SJSA1 (cell line): ENCODE results near the gene RMND1. TPM values are rescaled to one million over a fixed set of nuclear protein-coding genes. Genes with fewer than 3 reads are reported as not detected.

ENCODE experiments used
- DNase-seq, 2 experiments: peaks; one replicate each; pipeline ENCODE4 v3.0.0-alpha.2; 2015 to 2020; ENCODE audit warnings: low spot score in 2 of 2, low read depth in 1 of 2
- H3K27ac ChIP-seq: fragments of 250-450 bp; sonication (Bioruptor Pico); 2 replicates; pipeline ENCODE4 v1.5.1; 2020; ENCODE audit warnings: mild to moderate bottlenecking, moderate library complexity
- H3K27me3 ChIP-seq: fragments of 250-450 bp; sonication (Bioruptor Pico); replicated peaks from 2 replicates; pipeline ENCODE4 v1.5.1; 2020; ENCODE audit warnings: mild to moderate bottlenecking, moderate library complexity
- H3K36me3 ChIP-seq: fragments of 250-450 bp; sonication (Bioruptor Pico); 2 replicates; pipeline ENCODE4 v1.5.1; 2020; ENCODE audit warnings: mild to moderate bottlenecking
- H3K4me1 ChIP-seq: fragments of 250-450 bp; sonication (Bioruptor Pico); replicated peaks from 2 replicates; pipeline ENCODE4 v1.6.1; 2021; ENCODE audit warnings: mild to moderate bottlenecking
- H3K4me3 ChIP-seq: fragments of 250-450 bp; sonication (Bioruptor Pico); 2 replicates; pipeline ENCODE4 v1.5.1; 2020; ENCODE audit warnings: mild to moderate bottlenecking
- H3K9me3 ChIP-seq: fragments of 250-450 bp; sonication (Bioruptor Pico); replicated peaks from 2 replicates; pipeline ENCODE4 v1.5.1; 2020; ENCODE audit warnings: mild to moderate bottlenecking
- total RNA-seq: library from RNA; depleted of rRNA; stranded (reverse); fragments of >200 nt; shearing (Covaris generic); gene quantifications from 2 replicates; pipeline ENCODE4 v1.2.3, GENCODE V29; 2014; rRNA removed

RMND1 gene, protein sequence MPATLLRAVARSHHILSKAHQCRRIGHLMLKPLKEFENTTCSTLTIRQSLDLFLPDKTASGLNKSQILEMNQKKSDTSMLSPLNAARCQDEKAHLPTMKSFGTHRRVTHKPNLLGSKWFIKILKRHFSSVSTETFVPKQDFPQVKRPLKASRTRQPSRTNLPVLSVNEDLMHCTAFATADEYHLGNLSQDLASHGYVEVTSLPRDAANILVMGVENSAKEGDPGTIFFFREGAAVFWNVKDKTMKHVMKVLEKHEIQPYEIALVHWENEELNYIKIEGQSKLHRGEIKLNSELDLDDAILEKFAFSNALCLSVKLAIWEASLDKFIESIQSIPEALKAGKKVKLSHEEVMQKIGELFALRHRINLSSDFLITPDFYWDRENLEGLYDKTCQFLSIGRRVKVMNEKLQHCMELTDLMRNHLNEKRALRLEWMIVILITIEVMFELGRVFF
- 13.5 and 25.9 TPM in 2 replicates for total RNA-seq

DNA sequence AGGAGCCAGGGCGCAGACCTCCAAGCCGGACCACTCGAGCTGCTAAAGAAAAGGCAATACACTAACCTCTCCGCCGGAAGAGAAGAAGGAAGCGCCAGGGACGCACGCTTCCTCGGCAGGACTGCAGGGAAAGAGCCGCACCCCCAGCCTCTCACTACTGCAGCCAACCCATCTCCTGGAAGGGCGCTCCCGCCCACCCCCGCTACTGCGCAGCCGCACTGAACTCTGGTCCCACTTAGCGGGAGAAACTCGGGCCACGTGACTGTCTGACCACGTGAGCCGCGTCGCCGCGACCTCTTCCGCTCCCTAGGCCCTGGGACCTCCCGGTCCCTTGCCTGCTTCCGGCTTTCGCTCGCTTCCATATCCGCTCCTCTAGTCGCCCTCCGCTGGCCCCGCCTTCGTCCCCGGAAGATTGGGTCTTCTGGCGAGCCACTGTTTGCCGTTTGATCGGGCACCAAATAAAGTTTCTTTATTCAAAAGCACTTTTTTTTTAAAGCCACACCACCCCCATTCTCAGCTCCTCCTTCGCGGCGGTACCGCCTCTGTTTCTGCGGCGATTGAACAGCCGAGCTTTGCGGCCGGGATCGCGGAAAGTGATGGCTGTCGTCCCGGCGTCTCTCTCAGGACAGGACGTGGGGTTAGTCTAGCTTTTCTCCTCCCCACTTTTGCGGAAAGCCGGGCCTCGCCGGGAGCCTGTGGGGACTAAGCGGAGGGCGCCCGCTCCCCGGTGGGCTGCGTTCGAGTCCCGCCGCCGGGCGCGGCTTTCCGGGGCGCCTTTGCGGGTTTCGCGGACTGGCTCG, at the start of gene RMND1:
RMND1 (minus strand) TSS at position 177 of the 800 bp plus-strand sequence. CDS start 6,315 bp downstream, outside the sequence.
- Histone ChIP-seq H3K9me3 (no peaks in the 10 kb centered on the region), H3K27me3 (no peaks in the 10 kb centered on the region), H3K36me3 (0 out of 2 replicates have a peak, but pooled peaks cover 4% of the 10 kb centered on the region), H3K4me1 (peaks cover 11% of the 10 kb centered on the region; the same call in 1 of the 2 replicates), H3K27ac (peak within 1 kb of the TSS; percentile 41; the same call in 1 of the 2 replicates), H3K4me3 (peak within 1 kb of the TSS; percentile 67)
- peak; percentile 99 to 100 for DNase-seq

DNA sequence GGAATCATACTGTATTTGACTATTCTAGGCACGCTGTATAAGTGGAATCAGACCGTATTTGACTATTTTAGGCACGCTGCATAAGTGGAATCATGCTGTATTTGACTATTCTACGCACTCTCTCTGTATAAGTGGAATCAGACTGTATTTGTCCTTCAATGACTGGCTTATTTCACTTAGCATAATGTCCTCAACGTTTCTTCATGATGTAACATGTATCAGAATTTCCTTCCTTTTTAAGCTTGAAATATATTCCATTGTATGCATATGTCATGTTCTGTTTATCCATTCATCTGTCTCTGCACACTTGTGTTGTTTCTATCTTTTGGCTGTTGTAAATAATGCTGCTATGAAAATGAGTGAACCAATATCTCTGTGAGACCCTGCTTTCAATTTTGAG, 47.6 kb upstream of the RMND1 start:
- no peaks in the 10 kb centered on the region for H3K9me3 ChIP-seq

DNA sequence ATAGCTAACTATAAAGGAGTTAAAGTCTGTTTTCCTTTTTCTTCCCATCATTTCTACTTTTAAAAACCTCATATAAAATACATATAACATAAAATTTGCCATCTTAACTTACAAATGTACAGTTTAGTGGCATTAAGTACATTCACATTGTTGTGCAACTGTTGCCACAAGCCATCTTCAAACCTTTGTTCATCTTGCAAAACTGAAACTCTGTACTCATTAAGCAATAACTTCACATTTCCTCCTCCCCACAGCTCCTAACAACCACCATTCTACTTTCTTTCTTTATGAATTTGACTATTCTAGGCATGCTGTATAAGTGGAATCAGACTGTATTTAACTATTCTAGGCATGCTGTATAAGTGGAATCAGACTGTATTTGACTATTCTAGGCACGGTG, 46.4 kb upstream of the RMND1 start:
- DNase-seq = no peak
- Histone ChIP-seq H3K9me3 (0 out of 2 replicates have a peak, but pooled peaks cover 4% of the 10 kb centered on the region), H3K4me1 (peaks cover 35% of the 10 kb centered on the region), H3K4me3 (no peak overlapping the region), H3K27ac (no peak overlapping the region), H3K36me3 (no peaks in the 10 kb centered on the region; the same call in 1 of the 2 replicates), H3K27me3 (no peaks in the 10 kb centered on the region)

More for the DNA sequence above, 47.6 kb upstream of the RMND1 start:
- no peak for DNase-seq
- Histone ChIP-seq H3K27me3 (no peaks in the 10 kb centered on the region), H3K4me1 (peaks cover 25% of the 10 kb centered on the region), H3K36me3 (no peaks in the 10 kb centered on the region), H3K27ac (no peak overlapping the region), H3K4me3 (no peak overlapping the region)

DNA sequence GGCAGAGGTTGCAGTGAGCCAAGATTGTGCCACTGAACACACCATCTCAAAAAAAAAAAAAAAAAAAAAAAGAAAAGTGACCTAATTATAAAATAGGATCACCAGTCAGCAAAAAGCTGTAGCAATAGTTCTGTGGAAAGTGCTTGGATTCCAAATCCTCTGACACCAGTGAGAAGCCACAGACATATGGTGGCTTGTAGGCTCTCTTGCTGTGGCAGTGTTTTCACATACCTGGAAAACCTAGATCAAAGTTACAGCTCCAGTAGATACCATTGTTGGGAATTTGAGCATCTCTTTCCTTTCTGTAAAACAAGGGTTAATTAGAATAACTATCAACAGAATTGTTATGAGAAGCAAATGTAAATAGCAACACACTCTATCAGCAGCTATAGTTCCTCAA, 46.0 kb upstream of the RMND1 start:
- H3K27me3 ChIP-seq = no peaks in the 10 kb centered on the region
- H3K27ac ChIP-seq = no peak overlapping the region
- 0 out of 2 replicates have a peak, but pooled peaks cover 4% of the 10 kb centered on the region for H3K9me3 ChIP-seq
- H3K4me3 ChIP-seq = no peak overlapping the region
- H3K4me1 ChIP-seq = peaks cover 39% of the 10 kb centered on the region
- no peaks in the 10 kb centered on the region; the same call in 1 of the 2 replicates for H3K36me3 ChIP-seq
- DNase-seq = no peak

DNA sequence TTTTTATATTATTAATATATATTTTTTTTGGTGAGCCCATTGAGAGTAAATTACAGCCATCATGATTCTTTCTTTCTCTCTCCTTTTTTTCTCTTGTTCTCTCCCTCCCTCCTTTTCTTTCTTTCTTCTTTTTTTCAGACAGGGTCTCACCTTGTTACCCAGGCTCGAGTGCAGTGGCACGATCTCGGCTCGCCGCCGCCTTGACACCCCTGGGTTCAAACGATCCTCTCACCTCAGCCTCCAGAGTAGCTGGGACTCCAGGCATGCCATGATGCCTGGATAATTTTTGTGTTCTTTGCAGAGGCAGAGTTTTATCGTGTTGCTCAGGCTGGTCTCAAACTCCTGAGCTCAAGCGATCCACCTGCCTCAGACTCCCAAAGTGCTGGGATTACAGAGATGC, 43.5 kb upstream of the RMND1 start:
- H3K36me3 ChIP-seq = no peaks in the 10 kb centered on the region; the same call in 1 of the 2 replicates
- H3K27me3 ChIP-seq = no peaks in the 10 kb centered on the region
- H3K4me1 ChIP-seq = peaks cover 32% of the 10 kb centered on the region
- DNase-seq = no peak
- 0 out of 2 replicates have a peak, but pooled peaks cover 4% of the 10 kb centered on the region for H3K9me3 ChIP-seq
- H3K27ac ChIP-seq = no peak overlapping the region
- H3K4me3 ChIP-seq = no peak overlapping the region

DNA sequence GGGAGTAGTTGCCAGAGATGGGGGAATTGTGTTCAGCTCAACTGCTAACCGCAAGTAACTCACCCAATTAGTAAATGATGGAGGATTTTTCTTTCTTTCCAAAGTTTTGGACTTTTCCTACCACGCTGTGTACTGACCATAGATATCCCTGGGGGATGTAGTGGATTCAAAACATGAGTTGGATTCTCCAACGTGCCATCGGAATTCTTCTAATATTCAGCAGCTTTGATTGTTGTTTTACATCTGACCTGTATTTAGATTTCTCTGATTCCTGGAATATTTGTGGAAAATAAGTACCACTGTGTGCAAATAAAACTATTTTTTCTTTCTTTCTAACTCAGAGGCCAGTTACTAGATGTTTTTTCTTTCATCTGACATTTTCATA, 43.0 kb upstream of the RMND1 start:
- peak overlapping the region; percentile 83 for H3K27ac ChIP-seq

DNA sequence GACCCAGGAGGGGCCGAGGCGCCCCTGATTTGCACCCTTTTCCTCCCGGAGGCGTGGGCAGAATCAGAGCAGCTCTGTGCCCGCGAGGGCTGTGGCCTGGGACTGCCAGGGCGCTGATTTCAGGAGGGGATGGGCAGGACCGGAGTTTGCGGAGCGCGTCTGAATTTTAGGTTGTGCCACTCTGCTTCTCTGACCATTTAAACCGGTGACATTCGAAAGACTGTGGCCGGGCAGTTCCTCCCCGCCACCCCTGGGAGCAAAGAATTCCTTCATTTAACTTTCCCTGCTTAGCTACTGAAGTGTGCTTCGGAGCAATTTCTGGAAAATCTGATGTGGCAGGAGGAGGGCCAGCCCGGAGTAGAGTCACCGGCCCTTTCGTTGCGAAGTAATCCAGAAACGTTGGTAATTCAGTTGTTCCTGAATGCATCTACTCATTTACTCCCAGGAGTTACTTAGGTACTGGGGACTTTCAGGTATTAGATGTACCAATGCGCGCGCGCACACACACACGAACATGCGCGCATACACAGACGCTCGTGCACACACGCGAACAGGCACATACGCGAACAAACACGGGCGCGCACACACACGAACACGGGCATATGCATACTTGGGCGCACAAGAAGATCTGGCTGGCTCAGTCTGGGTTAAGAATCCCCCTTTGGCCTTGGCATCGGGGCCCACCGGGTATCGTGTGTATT, 42.5 kb upstream of the RMND1 start:
- Histone ChIP-seq H3K27me3 (no peaks in the 10 kb centered on the region), H3K36me3 (no peaks in the 10 kb centered on the region; the same call in 1 of the 2 replicates), H3K4me3 (peak overlapping the region; percentile 72), H3K27ac (peak overlapping the region; percentile 83), H3K9me3 (0 out of 2 replicates have a peak, but pooled peaks cover 4% of the 10 kb centered on the region), H3K4me1 (peaks cover 33% of the 10 kb centered on the region)
- DNase-seq = peak; percentile 50 to 64

More for the DNA sequence above, 43.0 kb upstream of the RMND1 start:
- Histone ChIP-seq H3K9me3 (0 out of 2 replicates have a peak, but pooled peaks cover 4% of the 10 kb centered on the region), H3K36me3 (no peaks in the 10 kb centered on the region; the same call in 1 of the 2 replicates), H3K4me1 (peaks cover 33% of the 10 kb centered on the region), H3K4me3 (peak overlapping the region; percentile 72), H3K27me3 (no peaks in the 10 kb centered on the region)
- no peak for DNase-seq

DNA sequence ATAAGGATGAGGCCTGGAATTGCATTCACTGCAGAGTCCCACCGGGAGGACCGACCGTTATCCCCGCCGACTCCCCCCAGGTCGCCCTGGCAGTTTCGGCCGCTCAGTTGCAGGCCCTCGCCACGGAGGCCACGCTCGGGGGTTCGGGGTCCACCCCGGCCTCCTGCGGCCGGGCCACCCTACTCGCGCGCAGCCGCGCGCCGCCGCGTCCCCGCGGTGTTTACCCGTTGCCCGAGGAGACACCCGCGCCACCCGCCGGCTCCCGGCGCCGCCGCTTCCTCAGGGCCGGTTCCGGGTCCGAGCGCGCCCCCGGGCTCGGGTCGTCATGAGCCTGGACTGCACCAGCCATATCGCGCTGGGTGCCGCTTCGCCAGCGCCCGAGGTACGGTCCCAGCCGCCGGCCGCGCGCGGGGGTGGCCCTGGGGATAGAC, 41.9 kb upstream of the RMND1 start, which contains the start of gene CCDC170:
CCDC170 (plus strand) TSS at position 214 of the 431 bp plus-strand sequence; CDS start at position 326, 112 bp downstream.
- Histone ChIP-seq H3K27me3 (no peaks in the 10 kb centered on the region), H3K27ac (peak within 1 kb of the TSS; percentile 83), H3K4me1 (peaks cover 33% of the 10 kb centered on the region), H3K36me3 (no peaks in the 10 kb centered on the region; the same call in 1 of the 2 replicates), H3K4me3 (peak within 1 kb of the TSS; percentile 72), H3K9me3 (0 out of 2 replicates have a peak, but pooled peaks cover 4% of the 10 kb centered on the region)
- DNase-seq = peak; percentile 51 to 60

DNA sequence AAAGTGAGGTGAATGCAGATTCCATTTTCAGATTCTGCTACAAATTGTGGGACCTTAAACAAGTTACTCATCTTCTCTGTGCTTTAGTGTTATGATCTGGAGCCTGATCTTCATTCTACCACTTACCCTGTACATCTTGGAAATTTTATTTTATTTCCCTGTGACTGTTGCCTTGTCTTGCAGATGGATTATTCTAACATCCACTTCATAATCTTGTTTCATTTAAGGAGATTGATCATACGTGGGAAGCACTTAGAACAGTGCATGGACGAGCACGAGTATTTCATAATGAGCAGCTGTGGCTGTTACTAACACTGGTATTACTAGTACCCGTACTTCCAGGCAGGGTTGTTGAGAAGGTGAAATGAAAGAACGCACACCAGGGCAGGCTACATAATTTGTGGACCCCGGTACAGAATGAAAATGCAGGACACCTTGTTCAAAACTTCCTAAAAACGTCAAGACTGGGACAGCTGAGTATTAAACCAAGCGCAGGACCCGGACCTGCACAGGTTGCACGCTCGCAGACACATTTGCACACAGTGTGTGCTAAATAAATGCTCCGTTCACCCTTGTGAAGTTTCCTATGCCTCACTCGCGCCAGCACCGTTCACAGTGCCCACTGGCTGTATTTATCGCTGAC, 41.4 kb upstream of the RMND1 start:
- no peak for DNase-seq
- Histone ChIP-seq H3K27me3 (no peaks in the 10 kb centered on the region), H3K4me1 (peaks cover 33% of the 10 kb centered on the region), H3K9me3 (0 out of 2 replicates have a peak, but pooled peaks cover 4% of the 10 kb centered on the region), H3K36me3 (no peaks in the 10 kb centered on the region; the same call in 1 of the 2 replicates), H3K27ac (peak overlapping the region; percentile 83), H3K4me3 (peak overlapping the region; percentile 72)

DNA sequence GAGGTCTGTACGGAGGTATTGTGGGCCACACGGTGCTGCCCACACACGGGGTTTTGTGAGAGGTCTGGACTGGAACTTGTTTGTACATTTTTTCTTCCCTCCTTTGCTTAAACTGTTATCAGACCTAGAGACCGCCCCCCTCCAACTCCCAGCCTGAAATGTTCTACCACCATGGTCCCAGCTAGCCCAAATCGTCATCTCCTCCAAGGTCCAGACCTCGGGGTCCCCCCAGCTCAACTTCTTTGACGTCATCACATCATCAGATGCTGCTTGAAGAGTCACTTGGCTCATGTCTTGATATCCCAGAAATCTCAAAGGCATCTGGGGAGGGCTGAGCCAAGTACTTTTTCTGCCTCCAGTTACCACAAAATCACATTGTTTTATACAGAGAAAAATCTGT, 39.1 kb upstream of the RMND1 start:
- Histone ChIP-seq H3K27me3 (no peaks in the 10 kb centered on the region), H3K9me3 (0 out of 2 replicates have a peak, but pooled peaks cover 4% of the 10 kb centered on the region), H3K27ac (0 out of 2 replicates have a peak overlapping the region, but pooled peaks have one; percentile 9), H3K4me3 (no peak overlapping the region), H3K4me1 (peaks cover 33% of the 10 kb centered on the region), H3K36me3 (no peaks in the 10 kb centered on the region; the same call in 1 of the 2 replicates)
- DNase-seq = peak in 1 of 2 experiments; percentile 37

DNA sequence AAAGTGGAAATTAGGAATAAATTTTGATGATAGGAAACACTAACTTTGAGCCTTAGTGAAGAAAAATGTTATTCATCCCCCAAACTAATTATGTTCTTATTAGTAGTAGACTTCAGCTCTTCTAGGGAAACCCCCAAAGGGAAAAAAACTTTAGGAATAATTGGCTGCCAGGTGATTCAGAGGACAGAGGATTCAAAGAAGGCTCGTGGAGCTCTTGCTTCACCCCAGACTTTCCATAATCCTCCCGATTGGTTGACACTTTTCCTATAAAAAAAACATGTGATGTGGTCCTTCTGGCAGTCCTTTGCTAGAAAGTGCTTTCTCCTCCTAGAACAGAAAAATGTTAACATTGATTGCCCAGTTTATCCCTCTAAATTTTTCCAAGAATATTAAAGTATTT, 36.3 kb upstream of the RMND1 start:
- Histone ChIP-seq H3K27me3 (no peaks in the 10 kb centered on the region), H3K9me3 (no peaks in the 10 kb centered on the region), H3K27ac (no peak overlapping the region), H3K4me3 (no peak overlapping the region), H3K36me3 (no peaks in the 10 kb centered on the region), H3K4me1 (peaks cover 20% of the 10 kb centered on the region)
- DNase-seq = no peak

DNA sequence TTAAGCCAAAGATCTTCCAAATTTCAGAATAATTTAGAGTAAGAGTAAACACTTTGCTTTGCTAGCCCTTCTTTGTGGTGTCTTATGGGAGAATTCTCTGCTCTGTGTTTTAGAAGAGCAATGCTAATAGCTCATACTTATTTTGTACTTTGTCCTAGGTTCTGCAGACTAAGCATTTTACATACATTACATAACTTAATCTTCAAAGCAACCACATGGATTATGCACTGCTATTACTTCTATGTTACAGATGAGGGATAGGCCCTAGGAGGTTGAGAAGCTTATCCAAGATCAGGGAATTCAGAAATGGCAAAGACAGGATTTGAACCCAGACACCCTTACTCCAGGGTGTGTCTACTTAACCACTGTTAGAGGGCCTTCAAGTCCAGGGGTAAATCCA, 32.1 kb upstream of the RMND1 start:
- Histone ChIP-seq H3K4me1 (peaks cover 23% of the 10 kb centered on the region), H3K9me3 (no peaks in the 10 kb centered on the region), H3K36me3 (no peaks in the 10 kb centered on the region), H3K27ac (no peak overlapping the region), H3K4me3 (no peak overlapping the region), H3K27me3 (no peaks in the 10 kb centered on the region)
- DNase-seq = no peak
